Fibroblast of skin of right quadriceps (primary cell): ENCODE data around the gene MRTFA.
"Not testable (repeated sequence)": the region's sequence is repeated elsewhere in the genome, so short reads cannot be mapped to it uniquely, and the experiment has no call there.

ENCODE experiments used
- DNase-seq: peaks from one replicate; pipeline ENCODE4 v3.0.0-alpha.2; 2013

Gene MRTFA

DNA sequence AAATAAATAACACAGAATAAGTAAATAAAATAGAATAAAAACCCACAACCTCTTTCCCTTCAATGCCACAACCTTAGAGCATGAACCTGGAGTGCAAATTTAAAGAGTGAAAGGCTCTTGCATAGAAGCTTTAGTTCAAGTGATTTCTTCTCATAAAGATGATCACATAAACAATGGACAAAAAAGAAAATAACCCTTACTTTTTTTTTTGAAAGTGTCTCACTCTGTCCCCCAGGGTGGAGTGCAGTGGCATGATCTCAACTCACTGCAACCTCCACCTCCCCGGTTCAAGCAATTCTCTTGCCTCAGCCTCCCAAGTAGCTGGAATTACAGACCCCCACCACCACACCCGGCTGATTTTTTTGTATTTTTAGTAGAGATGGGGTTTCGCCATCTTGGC, 10.7 kb downstream of the MRTFA start:
- DNase-seq, result not testable (repeated sequence)

DNA sequence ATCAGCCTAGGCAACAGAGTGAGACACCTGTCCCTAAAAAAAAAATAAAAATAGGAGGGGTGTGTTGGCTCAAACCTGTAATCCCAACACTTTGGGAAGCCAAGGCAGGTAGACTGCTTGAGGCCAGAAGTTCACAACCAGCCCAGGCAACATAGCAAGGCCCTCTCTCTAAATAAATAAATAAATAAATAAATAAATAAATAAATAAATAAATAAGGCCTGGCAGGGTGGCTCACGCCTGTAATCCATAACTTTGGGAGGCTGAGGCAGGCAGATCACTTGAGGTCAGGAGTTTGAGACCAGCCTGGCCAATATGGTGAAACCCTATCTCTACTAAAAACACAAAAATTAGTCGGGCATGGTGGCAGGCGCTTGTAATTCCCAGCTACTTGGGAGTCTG, 11.2 kb downstream of the MRTFA start:
- not testable (repeated sequence) for DNase-seq

DNA sequence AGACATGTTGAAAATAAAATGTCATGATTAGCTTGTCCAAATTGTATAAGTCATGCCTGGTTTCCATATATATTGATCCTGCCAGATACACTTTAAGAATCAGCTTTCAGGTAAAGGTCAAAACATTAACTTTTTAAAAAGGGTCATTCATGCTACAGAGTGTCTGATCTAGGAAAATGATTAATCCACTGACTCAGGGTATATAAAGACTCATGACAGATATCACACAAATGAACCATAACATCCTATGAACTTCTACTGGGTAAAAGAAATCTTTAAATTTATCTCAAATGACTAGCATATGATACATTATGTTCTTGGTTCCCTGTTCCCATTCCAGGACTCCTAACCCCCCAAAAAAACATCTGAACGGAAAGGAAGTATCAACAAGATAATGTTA, 11.7 kb downstream of the MRTFA start:
- DNase-seq, result no peak

DNA sequence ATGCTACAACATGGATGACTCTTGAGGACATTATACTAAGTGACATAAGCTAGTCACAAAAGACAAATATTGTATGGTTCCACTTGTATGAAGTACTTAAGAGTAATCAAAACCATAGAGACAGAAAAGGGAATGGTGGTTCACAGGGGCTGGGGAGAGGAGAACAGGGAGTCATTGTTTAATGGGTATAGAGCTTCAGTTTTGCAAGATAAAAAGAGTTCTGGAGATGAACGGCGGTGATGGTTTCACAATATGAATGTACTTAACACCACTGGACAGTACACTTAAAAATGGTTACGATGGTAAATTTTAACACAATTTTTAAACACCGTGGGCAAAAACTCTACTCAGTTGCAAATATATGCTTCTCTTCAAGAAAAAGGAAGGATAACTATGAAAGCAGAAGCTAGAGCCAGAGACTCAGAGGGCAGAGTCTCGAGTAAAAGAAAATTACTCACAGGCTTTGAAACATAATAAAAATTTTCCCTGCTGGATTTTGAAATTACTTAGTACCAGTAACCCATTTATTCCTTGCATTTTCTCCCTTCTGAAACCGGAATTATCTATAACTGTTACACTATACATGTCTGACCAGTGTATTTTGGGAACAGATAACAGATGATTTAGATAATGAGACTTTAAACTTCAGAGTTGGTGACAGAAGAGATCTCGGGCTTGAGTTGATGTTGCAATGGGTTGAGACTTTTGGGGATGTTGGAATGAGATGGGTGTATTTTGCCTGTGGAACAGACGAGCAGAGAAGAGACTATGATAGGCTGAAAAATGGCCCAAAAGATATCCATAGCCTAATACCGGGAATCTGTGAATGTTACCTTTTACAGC, 15.0 kb downstream of the MRTFA start:
- no peak for DNase-seq

DNA sequence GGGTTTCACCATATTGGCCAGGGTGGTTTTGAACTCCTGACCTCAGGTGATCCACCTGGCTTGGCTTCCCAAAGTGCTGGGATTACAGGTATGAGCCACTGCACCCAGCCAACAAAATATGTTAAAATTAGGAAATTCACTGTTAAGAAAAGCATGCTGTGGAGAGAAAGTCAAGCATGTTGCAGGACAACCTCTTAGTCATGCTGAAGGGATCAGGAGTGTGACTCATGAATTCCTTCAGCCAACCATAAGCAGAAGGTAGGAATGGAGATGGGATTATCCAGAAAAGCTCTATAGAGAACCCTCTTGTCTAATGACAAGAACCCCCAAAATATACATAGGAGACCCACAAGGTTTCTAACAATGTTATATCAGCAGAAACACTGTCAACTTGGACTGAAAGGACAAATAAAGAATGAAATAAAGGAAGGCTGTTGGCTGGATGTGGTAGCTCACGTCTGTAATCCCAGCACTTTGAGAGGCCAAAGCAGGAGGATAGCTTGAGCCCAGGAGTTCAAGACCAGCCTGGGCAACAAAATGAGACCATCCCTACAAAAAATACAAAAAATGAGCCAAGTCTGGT, 16.0 kb downstream of the MRTFA start:
- DNase-seq, result peak; percentile 69

DNA sequence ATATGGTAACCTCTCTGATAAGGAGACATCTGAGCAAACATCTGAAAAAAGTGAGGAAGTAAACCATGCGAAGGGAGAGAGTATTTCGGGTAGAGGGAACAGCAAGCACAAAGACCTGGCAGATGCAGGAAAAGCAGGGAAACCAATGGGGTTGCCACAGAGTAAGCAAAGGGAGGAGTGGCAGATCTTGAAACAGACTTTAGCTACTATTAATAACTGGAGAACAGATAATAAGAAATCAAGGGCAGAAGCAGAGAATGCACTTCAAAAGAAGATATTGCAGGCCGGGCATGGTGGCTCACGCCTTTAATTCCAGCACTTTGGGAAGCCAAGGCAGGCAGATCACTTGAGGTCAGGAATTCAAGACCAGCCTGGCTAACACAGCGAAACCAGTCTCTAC, 18.1 kb downstream of the MRTFA start:
- DNase-seq, result no peak

DNA sequence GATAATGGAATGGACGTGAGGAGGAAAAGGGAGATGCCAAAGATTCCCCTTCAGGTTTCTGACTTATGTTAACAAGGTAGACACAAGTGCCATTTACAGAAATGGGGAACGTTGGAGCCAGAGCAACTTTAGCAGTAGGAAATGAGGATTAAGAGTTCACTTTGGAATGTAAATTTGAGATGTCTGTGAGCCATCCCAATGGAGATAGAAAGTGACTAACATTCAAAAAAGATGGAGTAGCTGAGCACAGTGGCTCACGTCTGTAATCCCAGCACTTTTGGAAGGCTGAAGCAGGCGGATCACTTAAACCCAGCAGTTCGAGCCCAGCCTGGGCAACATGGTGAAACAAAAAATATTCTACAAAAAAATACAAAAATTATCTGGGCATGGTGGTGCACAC, 19.9 kb downstream of the MRTFA start:
- DNase-seq, result no peak

DNA sequence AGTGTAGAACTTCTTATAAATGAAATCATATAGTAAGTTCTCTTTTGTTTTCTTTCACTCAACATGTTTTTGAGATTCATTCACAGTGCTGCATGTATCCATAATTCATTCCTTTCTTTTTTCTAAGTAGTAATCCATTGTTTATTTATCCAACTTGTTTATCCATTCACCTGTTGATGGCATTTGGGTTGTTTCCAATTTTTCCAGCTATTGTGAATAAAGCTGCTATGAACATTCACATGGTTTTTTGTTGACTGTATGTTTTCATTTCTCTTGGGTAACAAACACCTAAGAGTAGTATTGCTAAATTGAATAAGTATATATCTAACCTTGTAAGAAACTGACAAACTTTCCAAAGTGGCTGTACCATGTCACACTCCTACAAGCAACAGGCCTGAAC, 23.5 kb downstream of the MRTFA start:
- DNase-seq, result no peak

DNA sequence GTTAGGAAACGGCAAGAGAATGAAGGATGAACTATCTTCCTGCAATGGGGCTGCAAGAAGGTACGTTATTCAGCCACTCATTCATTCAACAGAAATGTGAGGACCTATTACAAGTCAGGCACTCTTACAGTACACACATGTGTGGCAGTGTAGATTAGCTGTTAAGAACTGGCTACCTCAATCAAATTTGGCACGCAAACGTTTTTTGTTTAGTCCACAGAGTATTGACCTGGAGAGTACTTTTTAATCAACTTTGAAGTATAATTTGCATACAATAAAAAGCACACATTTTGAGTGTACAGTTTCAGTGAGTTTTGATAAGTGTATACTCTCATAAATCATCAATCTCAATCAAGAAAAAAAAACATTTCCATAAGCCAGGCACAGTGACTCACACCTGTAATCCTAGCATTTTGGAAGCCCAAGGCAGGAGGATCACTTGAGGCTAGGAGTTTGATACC, 24.2 kb downstream of the MRTFA start:
- no peak for DNase-seq

DNA sequence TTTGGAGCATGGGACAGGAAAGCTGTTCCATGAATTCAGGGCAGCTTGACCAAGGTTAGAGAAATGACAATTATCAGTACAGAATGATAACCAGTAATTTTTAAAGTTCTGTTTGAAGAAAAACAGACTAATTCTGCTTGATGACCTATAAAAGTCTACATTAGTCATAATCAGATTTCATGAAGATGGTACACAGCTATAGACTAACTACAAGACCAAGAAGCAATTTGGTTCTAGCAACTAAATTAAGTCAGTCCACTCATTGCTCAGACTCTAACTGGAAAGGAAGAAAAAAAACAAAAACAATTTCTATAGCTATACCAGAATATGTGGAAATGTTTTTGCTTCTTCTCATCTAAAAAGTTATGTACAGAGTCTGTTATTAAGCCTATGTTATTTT, 24.9 kb downstream of the MRTFA start:
- no peak for DNase-seq

DNA sequence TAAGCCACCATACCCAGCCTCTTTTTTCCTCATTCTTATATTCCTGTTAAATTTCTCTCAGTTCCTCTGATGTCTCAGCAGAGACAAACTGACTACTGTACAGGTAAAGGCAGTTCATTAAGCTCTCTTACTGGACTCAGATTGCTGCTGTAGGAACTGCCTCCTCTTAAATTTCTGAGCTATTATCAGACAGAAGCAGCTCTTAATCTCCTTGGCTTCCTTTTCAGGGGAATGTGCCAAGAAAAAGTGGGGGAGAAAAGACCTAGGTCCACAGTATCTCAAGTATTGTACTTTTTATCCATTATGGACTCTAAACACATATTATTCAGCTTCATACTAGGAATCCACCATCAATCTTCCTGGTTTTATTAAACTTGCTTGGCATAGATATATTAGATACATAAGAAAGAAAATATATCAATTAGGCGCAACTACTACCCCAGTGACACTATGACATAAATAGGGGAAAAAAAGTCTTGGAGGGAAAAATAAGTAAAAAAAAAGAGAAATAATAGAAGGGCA, 26.1 kb downstream of the MRTFA start:
- DNase-seq, result peak; percentile 31

DNA sequence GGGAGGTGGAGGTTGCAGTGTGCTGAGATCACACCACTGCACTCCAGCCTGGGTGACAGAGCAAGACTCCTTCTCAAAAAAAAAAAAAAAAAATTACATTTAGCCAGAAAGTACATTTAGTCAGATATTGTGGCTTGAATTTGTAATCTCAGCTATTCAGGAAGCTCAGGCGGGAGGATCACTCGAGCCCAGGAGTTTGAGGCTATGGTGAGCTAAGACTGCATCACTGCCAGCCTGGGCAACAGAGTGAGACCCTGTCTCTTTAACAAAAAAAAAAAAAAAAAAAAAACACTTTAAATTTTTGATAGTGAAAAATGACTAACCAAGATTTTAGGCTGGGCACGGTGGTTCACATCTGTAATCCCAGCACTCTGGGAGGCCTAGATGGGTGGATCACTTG, 27.3 kb downstream of the MRTFA start:
- DNase-seq, result no peak

DNA sequence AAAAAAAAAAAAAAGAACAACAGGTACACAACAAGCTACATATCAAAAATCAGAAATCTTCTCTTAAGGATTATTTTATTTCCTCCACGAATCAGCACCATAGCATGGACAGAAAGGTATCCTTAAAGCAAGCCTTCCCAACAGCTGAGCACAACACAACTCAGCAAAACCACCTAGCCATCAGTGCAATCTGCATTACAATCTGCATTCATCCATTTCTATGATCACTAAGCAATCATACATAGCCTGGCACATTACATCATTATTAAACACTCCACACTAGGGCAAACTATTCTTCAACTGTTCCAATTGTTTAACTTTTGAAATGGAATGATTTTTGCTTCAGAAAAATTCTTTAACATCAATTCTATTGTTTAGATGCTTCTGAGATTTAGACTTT, 29.0 kb downstream of the MRTFA start:
- DNase-seq, result no peak

DNA sequence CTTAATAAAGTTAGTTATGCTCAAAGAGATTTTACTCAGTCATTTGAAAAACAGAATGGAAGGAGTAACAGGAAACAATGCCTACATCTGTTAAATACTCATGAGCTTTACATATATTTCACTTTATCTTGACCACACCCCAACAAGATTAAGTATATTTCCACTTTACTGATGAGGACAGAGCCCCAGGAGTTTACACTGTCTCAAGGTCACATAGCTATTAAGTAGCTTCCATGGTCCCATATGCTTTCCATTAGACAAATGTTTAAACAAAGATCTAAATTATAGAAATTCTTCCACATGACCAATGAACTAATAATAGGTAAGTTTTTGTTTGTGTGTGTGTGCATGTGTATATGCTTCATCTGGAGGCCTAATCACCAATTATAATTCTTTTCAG, 30.2 kb downstream of the MRTFA start:
- peak; percentile 19 for DNase-seq

DNA sequence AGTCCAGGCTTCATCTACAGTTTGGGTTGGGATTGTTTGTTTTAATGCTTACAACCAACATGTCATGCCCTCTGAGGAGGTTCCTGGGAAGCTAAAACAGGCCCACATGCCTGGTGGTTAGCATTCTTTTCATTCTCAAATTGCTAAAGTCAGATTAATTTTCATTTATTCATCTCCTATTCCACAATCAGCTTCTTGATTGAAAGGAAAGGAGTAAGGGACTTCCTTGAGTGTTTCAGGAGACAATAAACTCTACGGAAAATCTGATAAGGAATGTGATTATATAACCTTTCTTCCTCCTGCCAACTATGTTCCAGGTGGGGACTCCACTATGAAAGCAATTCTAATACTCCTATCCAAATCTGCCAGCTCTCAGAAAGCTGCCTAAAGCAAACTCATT, 30.8 kb downstream of the MRTFA start:
- DNase-seq, result peak; percentile 47

DNA sequence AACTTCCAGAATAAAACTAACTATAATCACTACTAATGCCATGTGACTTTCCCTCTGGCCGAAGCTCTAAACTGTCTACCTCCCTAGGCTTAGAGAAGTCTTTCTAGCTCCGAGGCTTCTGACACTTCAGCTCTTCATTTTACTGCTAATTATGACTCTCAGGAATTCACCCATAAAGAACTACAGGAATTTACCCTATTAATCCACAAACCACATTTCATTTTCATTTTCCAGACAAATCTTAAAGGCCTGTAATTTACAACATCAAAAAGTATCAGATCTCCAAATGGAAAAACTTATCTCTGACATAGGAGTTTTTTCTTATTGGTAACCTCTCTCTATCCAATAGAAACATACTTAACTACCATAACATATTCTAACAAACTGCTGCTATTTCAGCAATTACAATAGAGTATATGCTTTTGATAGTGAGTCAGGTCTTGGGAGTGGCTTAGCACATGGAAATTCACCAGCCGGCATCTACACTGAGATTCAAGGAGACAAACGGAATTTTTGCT, 33.4 kb downstream of the MRTFA start:
- peak; percentile 72 for DNase-seq

DNA sequence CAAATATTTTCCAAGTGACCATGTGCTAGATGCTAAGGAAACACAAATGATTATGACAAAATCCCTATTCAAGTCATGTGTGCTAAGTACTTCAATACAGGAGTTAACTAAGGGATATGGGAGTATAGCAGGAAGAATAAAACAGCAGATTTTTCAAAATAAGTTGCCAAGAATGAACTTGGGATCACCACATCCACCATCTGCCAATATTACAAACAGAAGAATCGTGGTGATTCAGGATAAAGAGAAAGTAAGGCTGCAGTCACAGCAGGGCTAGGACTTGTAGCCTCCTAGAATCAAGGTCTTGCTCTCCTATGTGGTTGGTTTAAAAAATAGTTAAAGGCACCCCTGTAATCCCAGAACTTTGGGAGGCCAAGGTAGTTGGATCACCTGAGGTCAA, 34.3 kb downstream of the MRTFA start:
- DNase-seq, result no peak

DNA sequence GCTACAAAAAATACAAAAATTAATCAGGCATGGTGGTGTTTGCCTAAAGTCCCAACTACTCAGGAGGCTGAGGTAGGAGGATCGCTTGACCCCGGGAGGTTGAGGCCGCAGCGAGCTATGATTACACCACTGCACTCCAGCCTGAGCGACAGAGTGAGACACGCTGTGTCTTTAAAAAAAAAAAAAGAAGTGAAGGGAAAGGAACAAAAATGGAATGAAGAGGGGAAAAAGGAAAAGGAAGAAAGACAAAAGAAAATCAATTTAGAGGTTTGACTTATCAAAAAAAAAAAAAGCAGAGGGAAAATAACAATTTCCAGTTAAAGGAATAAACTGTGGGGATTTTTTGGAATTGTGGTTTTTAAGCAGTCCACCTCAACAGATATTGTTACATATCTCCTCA, 36.8 kb downstream of the MRTFA start:
- no peak for DNase-seq

DNA sequence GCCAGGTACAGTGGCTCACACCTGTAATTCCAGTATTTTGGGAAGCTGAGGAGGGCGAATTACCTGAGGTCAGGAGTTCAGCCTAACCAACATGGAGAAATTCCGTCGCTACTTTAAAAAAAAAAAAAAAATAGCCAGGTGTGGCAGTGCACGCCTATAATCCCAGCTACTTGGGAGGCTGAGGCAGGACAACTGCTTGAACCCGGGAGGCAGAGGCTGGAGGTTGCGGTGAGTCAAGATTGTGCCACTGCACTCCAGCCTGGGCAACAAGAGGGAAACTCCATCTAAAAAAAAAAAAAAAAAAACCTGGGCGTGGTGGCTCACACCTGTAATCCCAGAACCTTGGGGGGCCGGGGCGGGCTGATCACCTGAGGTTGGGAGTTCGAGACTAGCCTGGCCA, 37.8 kb downstream of the MRTFA start:
- not testable (repeated sequence) for DNase-seq

DNA sequence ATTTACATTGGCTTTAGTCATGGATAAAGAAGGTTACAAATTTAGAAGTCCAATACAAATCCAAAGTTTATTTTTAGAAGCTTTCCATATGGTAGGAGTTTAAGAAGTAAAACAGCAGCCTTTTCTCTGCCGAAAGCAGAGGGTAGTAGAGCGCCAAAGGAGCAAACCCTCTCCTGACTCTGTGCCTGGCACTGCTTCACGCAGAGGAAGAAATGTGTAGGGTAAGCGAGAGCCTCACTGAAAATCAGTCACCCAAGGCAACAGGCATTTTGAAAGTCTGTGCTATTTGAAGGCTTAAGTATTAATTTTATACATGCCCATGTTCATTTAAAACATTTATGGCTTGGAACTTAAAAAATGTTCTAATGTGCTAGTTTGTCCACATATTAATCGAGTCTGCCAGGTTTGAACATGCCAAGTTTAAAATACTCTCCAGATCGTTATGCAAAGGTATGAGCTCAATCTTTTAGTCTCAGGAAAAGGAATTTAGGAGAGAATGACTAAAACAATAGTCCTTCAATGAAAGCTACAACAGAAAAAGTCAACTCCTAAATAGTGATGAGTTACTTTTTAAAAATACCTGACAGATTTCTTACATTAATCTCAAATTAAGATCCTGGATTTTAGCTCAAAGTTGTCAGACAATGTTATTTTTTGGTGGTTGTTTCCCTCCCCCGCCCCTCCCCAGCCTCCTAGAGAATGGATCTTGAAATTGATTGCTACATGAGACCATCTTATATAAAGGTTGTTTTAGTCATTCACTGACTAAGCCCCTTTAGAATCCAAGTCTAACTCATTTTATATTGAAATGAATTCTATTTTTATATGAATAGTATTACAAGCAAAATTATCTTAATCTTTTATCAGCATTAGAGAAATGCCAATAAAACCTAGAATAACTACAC, 38.7 kb downstream of the MRTFA start:
- peak; percentile 59 for DNase-seq

DNA sequence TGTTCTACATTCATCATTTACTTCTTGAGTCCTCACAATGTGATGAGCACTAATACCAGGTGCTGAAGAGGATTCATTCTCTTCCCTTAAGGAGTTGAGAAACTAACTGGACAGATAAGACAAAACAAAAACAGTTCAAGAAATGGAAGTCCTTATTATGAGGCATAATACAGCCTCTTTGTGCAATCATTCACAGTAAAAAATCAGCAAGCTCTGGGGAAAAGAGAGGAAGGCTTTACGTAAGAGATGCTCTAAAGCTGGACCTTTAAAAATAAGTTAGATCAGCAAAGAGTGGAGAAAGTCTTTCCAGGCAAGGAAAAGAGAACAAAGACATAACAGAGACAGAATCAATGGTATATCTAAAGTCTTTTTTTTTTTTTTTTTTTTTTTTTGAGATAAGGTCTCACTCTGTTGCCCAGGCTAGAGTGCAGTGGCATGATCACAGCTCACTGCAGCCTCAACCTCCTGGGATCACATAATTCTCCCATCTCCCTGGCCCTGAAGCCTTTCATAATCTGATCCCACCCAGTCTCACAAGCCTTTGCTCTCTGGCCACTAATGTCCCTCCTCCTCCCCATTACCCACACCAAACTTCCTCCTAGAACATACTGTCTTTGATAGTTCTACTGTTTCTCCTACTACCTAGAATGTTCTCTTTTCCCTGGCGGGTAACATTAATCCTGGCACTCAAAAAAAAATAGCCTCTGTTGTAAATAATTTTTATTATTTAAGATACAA, 40.9 kb downstream of the MRTFA start:
- DNase-seq, result no peak

DNA sequence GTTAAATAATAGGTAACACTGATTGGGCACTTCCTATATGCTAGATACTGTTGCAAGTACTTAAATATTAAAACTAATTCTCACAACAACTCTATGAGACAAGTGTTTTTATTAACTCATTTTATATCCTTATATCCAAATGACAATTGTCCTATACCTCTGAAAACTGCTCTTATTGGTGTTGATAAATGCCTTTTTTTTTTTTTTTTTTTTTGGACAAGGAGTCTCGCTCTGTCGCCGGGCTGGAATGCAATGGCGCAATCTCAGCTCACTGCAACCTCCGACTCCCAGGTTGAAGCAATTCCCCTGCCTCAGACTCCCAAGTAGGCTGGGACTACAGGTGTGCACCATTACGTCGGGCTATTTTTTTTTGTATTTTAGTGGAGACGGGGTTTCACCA, 41.6 kb downstream of the MRTFA start:
- DNase-seq, result peak; percentile 44
